HG03378 (cell line): ENCODE results near the gene IRF3.
"Not testable (repeated sequence)": the region's sequence is repeated elsewhere in the genome, so short reads cannot be mapped to it uniquely, and the experiment has no call there.

Source experiments
- ATAC-seq: cut with Tn5 transposase; IDR thresholded peaks from one replicate; pipeline ENCODE4 v1.9.1; 2021; ENCODE audit warnings: mild to moderate bottlenecking, moderate library complexity; ENCODE audit not compliant: unreplicated experiment

Gene IRF3

DNA sequence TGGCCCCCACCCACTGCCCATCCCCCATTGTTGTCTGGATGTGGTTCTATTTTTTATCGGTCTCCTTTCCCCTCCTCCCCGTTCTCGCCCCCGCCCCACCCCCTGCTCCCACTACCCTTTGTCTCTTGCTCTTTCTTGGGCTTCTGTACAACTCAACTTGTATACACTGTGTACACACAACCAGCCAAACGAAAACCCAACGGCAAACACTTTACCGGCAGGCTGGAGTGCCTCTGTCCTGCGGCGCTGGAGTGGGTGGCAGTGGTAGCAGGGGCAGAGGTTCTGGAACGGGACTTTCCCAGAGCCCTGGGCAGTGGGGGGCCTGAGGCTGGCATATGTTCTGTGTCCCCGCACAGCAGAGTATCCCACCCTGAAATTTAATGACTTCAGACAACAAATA, 39.4 kb downstream of the IRF3 start:
- no peak for ATAC-seq

GRCh38 chr19:49624967-49625910, 40.4 kb downstream of the IRF3 start:
- ATAC-seq = no peak

DNA sequence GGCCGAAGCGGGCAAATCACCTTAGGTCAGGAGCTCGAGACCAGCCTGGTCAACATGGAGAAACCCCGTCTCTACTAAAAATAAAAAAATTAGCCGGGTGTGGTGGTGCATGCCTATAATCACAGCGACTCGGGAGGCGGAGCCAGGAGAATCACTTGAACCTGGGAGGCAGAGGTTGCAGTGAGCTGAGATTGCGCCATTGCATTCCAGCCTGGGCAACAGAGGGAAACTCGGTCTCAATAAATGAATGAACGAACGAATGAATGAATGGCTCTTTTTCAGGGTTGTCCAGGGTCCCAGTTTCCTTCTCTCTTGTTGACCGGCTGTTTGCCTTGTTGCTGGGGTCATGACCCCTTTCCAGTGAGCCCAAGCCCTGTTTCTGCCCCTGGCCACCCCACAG, 47.8 kb downstream of the IRF3 start:
- ATAC-seq = not testable (repeated sequence)

GRCh38 chr19:49616945-49617344, 48.7 kb downstream of the IRF3 start:
- no peak for ATAC-seq

- ATAC-seq = no peak
These were observed 49.1 kb downstream of the IRF3 start for GRCh38 chr19:49616532-49616931.

DNA sequence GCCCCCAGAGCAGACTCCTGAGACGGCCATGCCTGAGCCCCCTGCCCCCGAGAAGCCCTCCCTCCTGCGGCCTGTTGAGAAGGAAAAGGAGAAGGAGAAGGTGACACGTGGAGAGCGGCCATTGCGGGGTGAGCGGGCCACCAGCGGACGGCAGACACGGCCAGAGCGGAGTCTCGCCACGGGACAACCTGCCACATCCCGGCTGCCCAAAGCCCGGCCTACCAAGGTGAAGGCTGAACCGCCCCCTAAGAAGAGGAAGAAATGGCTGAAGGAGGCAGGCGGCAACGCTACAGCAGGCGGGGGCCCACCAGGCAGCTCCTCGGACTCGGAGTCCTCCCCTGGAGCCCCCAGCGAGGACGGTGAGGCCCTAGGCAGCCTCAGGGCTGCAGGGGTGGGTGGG, 49.8 kb downstream of the IRF3 start:
- ATAC-seq = no peak

DNA sequence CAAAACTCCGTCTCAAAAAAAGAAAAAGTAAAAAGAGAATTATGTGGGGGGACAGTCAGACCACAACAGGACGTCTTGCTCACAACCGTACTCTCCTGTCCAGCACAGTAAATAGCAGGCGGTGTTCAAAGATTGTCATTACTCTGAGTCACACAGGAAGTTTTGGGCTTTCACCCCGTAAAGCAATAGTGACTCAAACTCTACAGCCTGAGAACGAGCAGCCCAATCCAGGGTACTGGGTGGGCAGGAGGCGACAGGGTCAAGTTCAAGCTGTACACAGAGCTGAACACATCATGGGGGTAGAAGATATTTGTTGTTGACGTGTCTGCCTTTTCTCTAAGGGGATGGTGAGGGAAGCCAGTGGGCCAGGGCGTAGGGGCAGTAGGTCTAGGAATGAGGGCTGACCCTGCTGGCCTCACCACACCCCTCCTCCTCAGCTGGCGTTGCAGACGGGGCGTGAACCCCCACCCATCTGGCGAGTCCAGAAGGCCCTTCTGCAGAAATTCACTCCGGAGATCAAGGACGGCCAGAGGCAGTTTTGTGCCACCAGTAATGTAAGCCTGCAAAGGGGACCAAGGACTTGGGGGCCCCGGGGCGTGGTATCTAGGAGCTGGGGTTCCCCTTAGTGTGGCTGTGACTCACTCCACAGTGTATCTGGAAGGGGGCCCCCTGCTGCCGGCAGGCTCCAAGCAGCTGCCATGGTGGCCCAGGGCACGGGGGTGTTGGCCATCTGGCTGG, 51.4 kb downstream of the IRF3 start:
- no peak for ATAC-seq

- no peak for ATAC-seq
These were observed 52.3 kb downstream of the IRF3 start for GRCh38 chr19:49613374-49613773.
